Activated CD4-positive, alpha-beta T cell treated with anti-CD3 and anti-CD28 coated beads, Interleukin-2, Interleukin-6, amounts not matched to agents 100 ng/mL and 50 ng/mL, durations not matched to agents 16 hours and 8 hours (primary cell): Measurements from ENCODE around the gene MYO7A.
A peak's percentile ranks its signal among the peaks of the same experiment; 100 is the strongest.

ENCODE experiments used
- DNase-seq: peaks from one replicate; pipeline ENCODE4 v3.0.0-alpha.2; 2020

MYO7A gene

GRCh38 chr11:77127920-77128691 is at the start of gene MYO7A:
TSS of gene MYO7A (plus strand) at chr11:77128246. CDS start at chr11:77130635, 2,389 bp downstream.
- DNase-seq = no peak

- no peak for DNase-seq
Measured at GRCh38 chr11:77079666-77080065, 48.4 kb upstream of the MYO7A start.

- DNase-seq = no peak
Measured at GRCh38 chr11:77080643-77081210, 47.3 kb upstream of the MYO7A start.

GRCh38 chr11:77081381-77081851 is 46.6 kb upstream of the MYO7A start:
- no peak for DNase-seq

- DNase-seq = no peak
Measured at GRCh38 chr11:77081976-77082836, 45.8 kb upstream of the MYO7A start.

- DNase-seq = peak; percentile 48
Measured at GRCh38 chr11:77082838-77083565, 45.0 kb upstream of the MYO7A start.

GRCh38 chr11:77083566-77084245 is 44.3 kb upstream of the MYO7A start:
- DNase-seq = no peak

- no peak for DNase-seq
Measured at GRCh38 chr11:77084581-77085191, 43.4 kb upstream of the MYO7A start.

GRCh38 chr11:77085652-77086051 is 42.4 kb upstream of the MYO7A start:
- DNase-seq = no peak

GRCh38 chr11:77086521-77087472 is 41.2 kb upstream of the MYO7A start:
- no peak for DNase-seq

GRCh38 chr11:77087723-77088225 is 40.3 kb upstream of the MYO7A start:
- no peak for DNase-seq

- DNase-seq = no peak
Measured at GRCh38 chr11:77088236-77089003, 39.6 kb upstream of the MYO7A start.

- no peak for DNase-seq
Measured at GRCh38 chr11:77089004-77089545, 39.0 kb upstream of the MYO7A start.

- DNase-seq = no peak
Measured at GRCh38 chr11:77090046-77090372, 38.0 kb upstream of the MYO7A start.

GRCh38 chr11:77090373-77091111 is 37.5 kb upstream of the MYO7A start:
- no peak for DNase-seq

GRCh38 chr11:77091146-77091940 is 36.7 kb upstream of the MYO7A start:
- peak; percentile 83 for DNase-seq

GRCh38 chr11:77092382-77092781 is 35.7 kb upstream of the MYO7A start:
- no peak for DNase-seq
